ENCODE data around the gene POLR3A.
"Not testable (repeated sequence)": the region's sequence is repeated elsewhere in the genome, so short reads cannot be mapped to it uniquely, and the experiment has no call there.

The POLR3A gene

GRCh38 chr10:78029269-78030226, at the start of gene POLR3A:
Gene POLR3A, minus strand, starts transcription at chr10:78029515. Its CDS starts 108 bp downstream, at chr10:78029407.
- DNase-seq (ENCODE audit: low read depth), result peak; percentile 96

- DNase-seq (ENCODE audit: low read depth), result no peak
Observed at GRCh38 chr10:78078539-78079330, 49.4 kb upstream of the POLR3A start.

GRCh38 chr10:78075806-78076205, 46.5 kb upstream of the POLR3A start:
- DNase-seq (ENCODE audit: low read depth), result not testable (repeated sequence)

DNA sequence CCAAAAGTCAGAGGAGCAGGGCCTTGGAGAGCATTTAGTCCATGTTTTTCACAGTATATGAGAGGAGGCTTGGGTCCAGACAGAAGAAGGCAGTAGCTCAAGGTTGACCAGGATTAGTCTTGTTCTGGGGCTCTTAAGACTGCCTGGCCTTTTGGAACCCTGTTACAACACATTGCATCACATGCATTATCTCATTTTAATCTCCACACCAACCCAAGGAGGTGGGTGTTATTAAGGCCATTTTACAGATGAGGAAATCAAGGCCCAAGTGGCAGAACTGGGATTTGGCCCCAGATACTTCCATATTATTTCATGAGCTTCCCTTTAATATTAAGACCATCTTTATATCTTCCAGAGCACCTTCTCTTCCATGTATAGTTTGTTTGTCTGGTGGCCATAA, 43.2 kb upstream of the POLR3A start:
- no peak for DNase-seq (ENCODE audit: low read depth)

GRCh38 chr10:78071857-78072179, 42.5 kb upstream of the POLR3A start:
- DNase-seq (ENCODE audit: low read depth), result no peak

- DNase-seq (ENCODE audit: low read depth), result no peak
Observed at GRCh38 chr10:78071140-78071856, 42.0 kb upstream of the POLR3A start.

DNA sequence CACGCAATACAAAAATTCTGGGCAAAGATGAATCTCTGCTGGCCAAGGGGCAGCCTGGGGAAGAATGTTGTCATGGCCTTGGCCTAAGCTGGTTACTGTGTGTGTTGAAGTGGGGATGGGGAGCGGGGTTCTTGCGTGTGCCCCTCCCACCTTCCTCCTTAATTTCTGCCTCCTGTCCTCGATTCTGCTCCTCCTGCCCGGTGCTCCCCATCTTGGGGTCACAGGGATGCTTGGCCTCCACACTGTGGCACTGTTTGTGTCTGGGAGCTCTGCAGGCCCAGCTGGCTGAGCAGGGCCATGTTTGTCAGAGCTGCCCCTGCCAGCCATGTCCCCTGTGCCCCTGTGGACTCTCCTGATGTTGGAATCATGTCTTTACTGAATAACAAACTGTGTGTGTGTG, 41.4 kb upstream of the POLR3A start:
- no peak for DNase-seq (ENCODE audit: low read depth)

DNA sequence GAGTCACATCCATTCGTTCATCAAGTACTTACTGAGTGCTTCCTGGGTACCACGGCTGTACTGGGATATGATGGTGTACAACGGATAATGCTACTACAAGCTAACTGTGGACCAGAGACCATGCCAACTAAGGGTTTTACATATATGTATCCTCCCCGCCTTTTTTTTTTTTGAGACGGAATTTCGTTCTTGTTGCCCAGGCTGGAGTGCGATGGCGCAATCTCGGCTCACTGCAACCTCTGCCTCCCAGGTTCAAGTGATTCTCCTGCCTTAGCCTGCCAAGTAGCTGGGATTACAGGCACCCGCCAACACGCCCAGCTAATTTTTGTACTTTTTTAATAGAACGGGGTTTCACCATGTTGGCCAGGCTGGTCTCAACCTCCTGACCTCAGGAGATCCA, 40.7 kb upstream of the POLR3A start:
- not testable (repeated sequence) for DNase-seq (ENCODE audit: low read depth)

GRCh38 chr10:78069151-78069550, 39.8 kb upstream of the POLR3A start:
- no peak for DNase-seq (ENCODE audit: low read depth)

GRCh38 chr10:78066728-78067430, 37.6 kb upstream of the POLR3A start:
- DNase-seq (ENCODE audit: low read depth), result no peak

DNA sequence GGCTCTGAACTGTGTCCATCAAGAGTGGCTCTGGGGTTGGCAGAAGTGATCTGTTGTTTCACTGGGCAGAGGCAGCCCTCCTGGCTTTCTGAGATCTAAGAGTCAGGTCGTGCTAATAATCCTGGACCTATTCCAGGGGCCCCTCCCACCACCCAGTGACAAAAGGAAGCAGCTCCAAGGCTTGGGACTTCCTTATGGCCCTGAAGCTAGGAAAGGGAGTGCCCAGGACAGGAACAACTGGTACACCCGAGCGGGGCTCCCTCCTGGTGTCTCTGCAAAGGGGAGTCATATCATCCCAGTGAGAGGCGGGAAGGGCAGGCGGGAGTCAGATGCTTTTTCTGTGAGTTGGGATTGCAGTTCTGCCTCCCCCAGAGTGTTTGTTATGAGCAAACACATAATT, 36.7 kb upstream of the POLR3A start:
- DNase-seq (ENCODE audit: low read depth), result no peak

DNA sequence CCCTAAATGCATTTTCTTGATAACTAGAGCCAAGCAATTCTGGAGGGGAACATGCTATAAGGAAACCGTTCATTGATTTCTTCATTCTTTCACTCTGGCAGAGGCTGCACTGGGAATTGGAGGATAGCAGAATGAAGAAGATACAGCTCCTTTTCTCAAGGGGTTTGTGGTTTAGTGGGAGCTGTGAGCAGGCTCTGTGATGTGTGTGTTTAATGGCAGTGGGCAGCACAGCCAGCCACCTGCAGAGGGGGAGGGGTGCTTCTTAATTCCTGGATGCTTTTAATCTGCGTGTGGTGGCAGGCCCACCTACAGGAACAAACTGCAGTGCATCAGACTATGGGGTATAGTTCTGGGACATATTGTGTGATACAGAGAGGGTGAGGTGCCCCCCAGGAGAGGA, 36.3 kb upstream of the POLR3A start:
- DNase-seq (ENCODE audit: low read depth), result no peak

DNA sequence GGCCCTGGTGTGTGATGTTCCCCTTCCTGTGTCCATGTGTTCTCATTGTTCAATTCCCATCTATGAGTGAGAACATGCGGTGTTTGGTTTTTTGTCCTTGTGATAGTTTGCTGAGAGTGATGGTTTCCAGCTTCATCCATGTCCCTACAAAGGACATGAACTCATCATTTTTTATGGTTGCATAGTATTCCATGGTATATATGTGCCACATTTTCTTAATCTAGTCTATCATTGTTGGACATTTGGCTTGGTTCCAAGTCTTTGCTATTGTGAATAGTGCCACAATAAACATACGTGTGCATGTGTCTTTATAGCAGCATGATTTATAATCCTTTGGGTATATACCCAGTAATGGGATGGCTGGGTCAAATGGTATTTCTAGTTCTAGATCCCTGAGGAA, 35.6 kb upstream of the POLR3A start:
- DNase-seq (ENCODE audit: low read depth), result not testable (repeated sequence)

DNA sequence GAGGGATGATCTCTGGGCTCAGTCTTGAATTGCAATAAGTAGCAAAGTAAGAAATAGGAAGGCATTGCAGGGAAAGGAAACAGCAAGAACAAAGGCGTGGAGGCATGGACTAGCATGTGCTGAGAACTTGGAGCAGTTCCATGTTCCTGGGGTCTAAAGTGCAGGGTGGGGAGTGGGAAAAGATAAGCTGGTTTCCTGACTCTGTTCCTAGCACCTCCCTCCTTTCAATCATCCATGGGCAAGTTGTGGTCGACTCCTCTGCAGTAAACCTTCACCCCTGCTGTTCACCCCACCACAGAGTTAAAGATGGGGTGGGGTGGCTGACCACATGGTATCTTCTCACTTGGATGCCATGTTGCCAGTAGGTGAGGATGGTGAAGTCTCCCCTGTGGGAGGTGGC, 33.9 kb upstream of the POLR3A start:
- no peak for DNase-seq (ENCODE audit: low read depth)

DNA sequence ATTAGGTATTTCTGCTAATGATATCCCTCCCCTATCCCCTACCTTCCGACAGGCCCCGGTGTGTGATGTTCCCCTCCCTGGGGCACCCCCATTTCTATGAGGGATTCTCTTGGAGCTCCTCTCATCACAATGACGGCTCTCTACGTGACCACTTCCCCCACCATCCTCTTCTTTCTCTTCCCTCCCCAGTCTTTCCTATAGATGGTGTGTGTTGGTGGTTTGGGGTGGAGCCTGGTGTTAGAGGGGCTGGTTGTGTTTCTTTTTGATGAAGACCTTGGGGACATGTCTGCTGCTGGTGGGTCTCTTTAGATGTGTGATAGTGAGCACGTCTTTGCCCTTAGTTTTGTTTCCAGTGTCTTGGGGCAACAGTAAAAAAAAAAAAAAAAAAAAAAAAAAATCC, 33.0 kb upstream of the POLR3A start:
- DNase-seq (ENCODE audit: low read depth), result no peak

GRCh38 chr10:78059906-78060702, 30.8 kb upstream of the POLR3A start:
- DNase-seq (ENCODE audit: low read depth), result no peak

DNA sequence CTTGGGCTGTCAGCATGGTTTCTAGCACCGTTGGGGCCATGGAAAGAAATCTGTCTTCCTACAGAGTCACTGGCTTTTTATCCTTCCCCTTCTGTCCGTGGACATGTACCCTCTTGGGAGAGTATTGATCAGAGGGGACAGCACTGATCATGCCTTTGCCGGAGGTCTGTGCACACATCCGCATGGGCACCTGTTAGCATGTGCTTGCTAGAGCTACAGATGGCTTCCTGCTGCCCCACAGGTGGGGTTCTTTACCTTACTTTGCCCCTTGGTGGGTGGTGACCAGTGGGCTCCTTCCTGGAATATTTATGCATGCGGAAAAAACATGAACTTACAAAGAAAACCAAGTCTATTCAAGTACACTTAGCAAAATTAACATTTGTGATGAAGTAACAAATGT, 29.2 kb upstream of the POLR3A start:
- no peak for DNase-seq (ENCODE audit: low read depth)

GRCh38 chr10:78053211-78053868, 24.0 kb upstream of the POLR3A start:
- peak; percentile 70 for DNase-seq (ENCODE audit: low read depth)

- no peak for DNase-seq (ENCODE audit: low read depth)
Observed at GRCh38 chr10:78049851-78050250, 20.5 kb upstream of the POLR3A start.

DNA sequence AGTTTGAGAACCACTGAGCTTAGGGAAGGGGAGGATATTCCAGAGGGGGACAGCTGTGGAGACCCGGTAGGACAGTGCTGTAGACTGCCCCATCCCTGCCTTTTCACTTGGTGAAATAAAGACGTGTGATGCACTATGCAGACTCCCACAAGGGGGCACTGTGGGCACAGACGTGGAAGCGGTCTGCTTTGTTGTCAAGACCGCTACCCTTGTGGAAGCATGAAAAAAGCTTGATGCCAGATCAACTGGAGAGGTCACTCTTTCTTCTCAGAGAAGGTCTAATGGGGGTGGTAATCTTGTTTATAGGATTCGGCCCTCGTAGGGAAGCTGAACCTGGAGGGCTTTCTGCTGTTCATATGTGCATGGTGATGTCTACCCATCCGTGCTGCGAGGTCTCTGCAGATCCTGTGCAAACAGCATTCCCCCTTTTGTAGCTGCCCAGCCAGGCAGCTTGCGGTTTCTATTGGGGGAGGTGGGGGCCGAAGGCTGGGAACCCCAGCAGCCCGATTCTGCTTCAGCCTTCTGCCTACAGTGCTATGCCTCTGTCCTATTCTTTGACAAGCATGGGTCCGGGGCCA, 18.1 kb upstream of the POLR3A start:
- DNase-seq (ENCODE audit: low read depth), result peak; percentile 73

Data from stromal cell of bone marrow (primary cell).